ENCODE measurements around the gene KXD1. TPM values are rescaled to one million over a fixed set of nuclear protein-coding genes. Genes with fewer than 3 reads are reported as not detected.

Gene KXD1, protein sequence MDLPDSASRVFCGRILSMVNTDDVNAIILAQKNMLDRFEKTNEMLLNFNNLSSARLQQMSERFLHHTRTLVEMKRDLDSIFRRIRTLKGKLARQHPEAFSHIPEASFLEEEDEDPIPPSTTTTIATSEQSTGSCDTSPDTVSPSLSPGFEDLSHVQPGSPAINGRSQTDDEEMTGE
- total RNA-seq, result 52.0 and 55.0 TPM in 2 replicates

DNA sequence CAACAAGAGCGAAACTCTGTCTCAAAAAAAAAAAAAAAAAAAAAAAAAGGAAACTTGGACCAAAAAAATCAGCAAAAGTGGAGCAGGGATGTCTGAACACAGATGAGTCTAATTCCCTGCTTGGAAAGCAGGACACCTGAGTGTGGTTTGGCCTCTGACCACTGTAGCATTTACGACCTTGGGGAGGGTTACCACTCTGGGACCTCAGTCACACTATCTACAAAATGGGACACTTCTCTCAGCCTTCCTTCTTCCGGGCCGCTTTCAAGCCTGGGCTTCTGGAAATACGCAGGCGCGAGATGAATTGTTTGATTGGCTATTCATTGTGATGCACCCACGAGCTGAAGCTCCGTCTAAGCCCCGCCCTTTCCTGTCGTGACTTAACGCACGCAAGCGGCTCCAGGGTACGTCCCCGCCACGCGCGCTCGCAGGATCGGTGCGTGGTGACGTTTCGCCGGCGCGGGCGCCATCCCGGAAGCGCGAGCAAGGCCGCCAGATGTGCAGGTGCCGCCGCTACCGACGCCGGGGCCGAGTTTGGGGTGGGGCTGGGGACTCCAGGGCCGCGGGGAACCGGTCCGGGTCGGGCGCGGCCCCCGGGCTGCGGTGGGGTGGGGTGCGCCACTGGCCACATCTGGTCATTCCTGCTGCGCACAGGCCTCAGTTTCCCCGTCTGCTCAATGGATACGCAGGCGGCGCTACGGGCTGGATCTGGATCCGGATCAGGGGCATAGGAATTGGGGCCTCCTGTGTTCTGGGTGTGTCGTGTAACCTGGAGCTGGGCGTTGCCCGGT, at the start of gene KXD1:
Gene KXD1, plus strand, starts transcription at position 460 of the 791 bp plus-strand sequence. CDS start 4,187 bp downstream, outside the sequence.

DNA sequence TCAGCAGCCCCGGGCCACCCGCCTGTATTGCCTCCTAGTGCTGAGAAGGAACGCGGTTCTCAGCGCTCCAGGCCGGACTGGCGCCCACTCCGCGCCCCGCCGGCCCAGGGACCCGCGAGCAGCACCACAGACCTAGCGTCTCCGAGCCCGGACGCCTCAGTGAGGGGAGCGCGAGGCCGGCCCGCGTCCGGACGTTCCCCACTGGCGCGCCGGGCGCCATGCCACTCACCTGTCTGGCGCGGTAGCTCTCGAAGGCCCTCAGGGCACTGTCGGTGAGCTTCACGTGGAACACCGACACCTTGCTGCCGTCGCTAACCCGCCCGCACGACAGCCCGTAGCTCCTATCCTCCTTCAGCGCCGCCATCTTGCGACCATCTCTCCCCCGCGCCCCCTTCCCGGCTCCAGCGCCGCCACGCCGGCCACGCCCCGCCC, 36.0 kb upstream of the KXD1 start, which contains the start of gene ELL:
Gene ELL, minus strand, starts transcription at position 379 of the 432 bp plus-strand sequence. Its CDS starts 15 bp downstream, at position 364.

GRCh38 chr19:18542941-18543813, 14.5 kb upstream of the KXD1 start, which contains the start of gene FKBP8:
Gene FKBP8, minus strand, starts transcription at chr19:18543573. Its CDS starts 1,603 bp downstream, at chr19:18541970.

GRCh38 chr19:18571564-18572344, 14.1 kb downstream of the KXD1 start, which contains the start of gene UBA52:
Gene UBA52, plus strand, starts transcription at chr19:18571857. Its CDS starts 1,444 bp downstream, at chr19:18573301.

GRCh38 chr19:18588611-18589379, 31.1 kb downstream of the KXD1 start, which contains the start of gene REX1BD:
Gene REX1BD, plus strand, starts transcription at chr19:18588798. Its CDS starts 4 bp downstream, at chr19:18588802.

GRCh38 chr19:18606281-18607225, 48.9 kb downstream of the KXD1 start, which contains the start of gene CRLF1:
Gene CRLF1, minus strand, starts transcription at chr19:18606799. Its CDS starts 143 bp downstream, at chr19:18606656.

GRCh38 chr19:18612772-18613588, 55.3 kb downstream of the KXD1 start, which contains the start of gene TMEM59L:
Gene TMEM59L, plus strand, starts transcription at chr19:18612870. Its CDS starts 89 bp downstream, at chr19:18612959.

Other genes starting within 250 kb of the KXD1 start
- 135 and 140 TPM in 2 replicates for gene LSM4, start 234.8 kb upstream of the KXD1 start, total RNA-seq
- gene PGPEP1, start 217.3 kb upstream of the KXD1 start, total RNA-seq, result 21.8 and 25.7 TPM in 2 replicates
- gene GDF15, start 171.7 kb upstream of the KXD1 start, total RNA-seq, result 84.6 and 103 TPM in 2 replicates
- gene LRRC25, start 160.2 kb upstream of the KXD1 start, total RNA-seq, result not detected in 2 replicates
- 50.0 and 52.1 TPM in 2 replicates for gene SSBP4, start 138.5 kb upstream of the KXD1 start, total RNA-seq
- 25.2 and 42.6 TPM in 2 replicates for gene ISYNA1, start 119.7 kb upstream of the KXD1 start, total RNA-seq
- gene ELL, start 35.8 kb upstream of the KXD1 start, total RNA-seq, result 13.8 and 13.9 TPM in 2 replicates
- gene FKBP8, start 14.3 kb upstream of the KXD1 start, total RNA-seq, result 142 and 176 TPM in 2 replicates
- gene UBA52, start 14.0 kb downstream of the KXD1 start, total RNA-seq, result 879 and 894 TPM in 2 replicates
- 55.6 and 71.6 TPM in 2 replicates for gene REX1BD, start 30.9 kb downstream of the KXD1 start, total RNA-seq
- gene CRLF1, start 48.9 kb downstream of the KXD1 start, total RNA-seq, result 0.09 and 1.1 TPM in 2 replicates
- gene TMEM59L, start 55.0 kb downstream of the KXD1 start, total RNA-seq, result 0.19 and 0.27 TPM in 2 replicates
- gene KLHL26, start 79.2 kb downstream of the KXD1 start, total RNA-seq, result 2.6 and 6.9 TPM in 2 replicates
- gene CRTC1, start 125.8 kb downstream of the KXD1 start, total RNA-seq, result 0.90 and 1.2 TPM in 2 replicates
- not detected in 2 replicates for gene COMP, start 233.4 kb downstream of the KXD1 start, total RNA-seq